ENCODE data around the gene COL21A1.
A peak's percentile ranks its signal among the peaks of the same experiment; 100 is the strongest.

DNA sequence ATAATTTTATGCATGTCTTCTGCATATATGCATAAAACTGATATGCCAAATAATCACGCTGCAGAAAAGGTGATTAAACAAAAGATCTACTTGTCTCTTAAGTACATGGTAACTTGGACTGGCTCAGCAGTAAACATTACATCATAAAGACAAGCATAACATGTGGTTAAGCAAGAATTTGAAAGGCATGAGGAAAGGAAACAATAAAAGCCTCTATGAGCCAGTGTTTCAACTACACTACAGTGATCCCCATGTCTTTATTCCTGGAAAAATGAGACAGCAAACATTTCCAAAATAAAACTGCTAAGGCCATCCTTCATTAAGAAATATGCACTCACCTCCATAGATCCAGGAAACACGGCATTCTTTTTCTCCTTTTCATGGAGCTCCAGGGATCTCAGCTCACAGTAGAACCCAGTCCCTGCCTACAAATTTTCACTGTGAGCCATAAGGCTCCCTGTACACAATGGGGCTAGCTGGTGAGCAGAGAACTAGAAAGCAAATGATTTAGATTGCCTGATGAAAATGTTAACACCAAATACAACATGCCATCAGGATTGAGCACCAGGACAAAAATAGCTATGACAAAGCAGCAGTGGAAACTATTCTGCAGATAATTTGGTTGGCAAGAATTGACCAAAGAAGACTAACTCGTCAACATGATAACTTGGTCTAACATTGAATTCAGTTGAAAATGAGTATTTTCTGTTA, 156.1 kb downstream of the COL21A1 start:
- TF ChIP-seq, protein P1, sequence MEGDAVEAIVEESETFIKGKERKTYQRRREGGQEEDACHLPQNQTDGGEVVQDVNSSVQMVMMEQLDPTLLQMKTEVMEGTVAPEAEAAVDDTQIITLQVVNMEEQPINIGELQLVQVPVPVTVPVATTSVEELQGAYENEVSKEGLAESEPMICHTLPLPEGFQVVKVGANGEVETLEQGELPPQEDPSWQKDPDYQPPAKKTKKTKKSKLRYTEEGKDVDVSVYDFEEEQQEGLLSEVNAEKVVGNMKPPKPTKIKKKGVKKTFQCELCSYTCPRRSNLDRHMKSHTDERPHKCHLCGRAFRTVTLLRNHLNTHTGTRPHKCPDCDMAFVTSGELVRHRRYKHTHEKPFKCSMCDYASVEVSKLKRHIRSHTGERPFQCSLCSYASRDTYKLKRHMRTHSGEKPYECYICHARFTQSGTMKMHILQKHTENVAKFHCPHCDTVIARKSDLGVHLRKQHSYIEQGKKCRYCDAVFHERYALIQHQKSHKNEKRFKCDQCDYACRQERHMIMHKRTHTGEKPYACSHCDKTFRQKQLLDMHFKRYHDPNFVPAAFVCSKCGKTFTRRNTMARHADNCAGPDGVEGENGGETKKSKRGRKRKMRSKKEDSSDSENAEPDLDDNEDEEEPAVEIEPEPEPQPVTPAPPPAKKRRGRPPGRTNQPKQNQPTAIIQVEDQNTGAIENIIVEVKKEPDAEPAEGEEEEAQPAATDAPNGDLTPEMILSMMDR (IDR thresholded peaks at IDR 0.05): no peak
- TF ChIP-seq POLR2A (IDR thresholded peaks at IDR 0.05) (no peak), POLR2AphosphoS5 (IDR thresholded peaks at IDR 0.05) (peak in 1 of 3 donors; percentile 12)

All from breast epithelium (tissue), 3 donors.